ENCODE measurements around the gene FANCD2. TPM values are rescaled to one million over a fixed set of nuclear protein-coding genes. Genes with fewer than 3 reads are reported as not detected.
"Not testable (repeated sequence)": the region's sequence is repeated elsewhere in the genome, so short reads cannot be mapped to it uniquely, and the experiment has no call there.

The FANCD2 gene
- total and polyA plus RNA-seq, 10 donors = 9.3 to 20.2 (median 13.6) TPM

DNA sequence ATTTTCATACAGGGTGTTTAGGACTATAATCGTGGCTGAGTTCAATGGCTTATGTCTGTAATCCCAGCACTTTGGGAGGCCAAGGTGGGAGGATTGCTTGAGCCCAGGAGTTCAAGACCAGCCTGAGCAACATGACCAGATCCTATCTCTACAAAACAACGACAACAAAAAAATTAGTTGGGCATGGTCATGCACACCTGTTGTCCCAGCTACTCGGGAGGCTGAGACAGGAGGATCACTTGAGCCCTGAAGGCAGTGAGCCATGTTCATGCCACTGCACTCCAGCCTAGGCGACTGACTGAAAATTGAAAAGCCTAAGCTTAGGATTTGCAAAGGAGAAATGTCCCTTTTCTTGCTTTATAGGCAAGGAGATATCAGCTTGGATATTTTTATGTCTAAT lies 90.7 kb downstream of the FANCD2 start:
- intact Hi-C loops (cut with DNase I; ENCODE audit: low total_unique reads) = no loop called here
- H3K27ac ChIP-seq = no peak overlapping the region
- H3K4me1 ChIP-seq = peaks cover 18 to 59% (median 44%) of the 10 kb centered on the region in 6 donors
- H3K4me3 ChIP-seq = peak overlapping the region in 7 of 8 donors; percentile 88 to 96 (median 95)
- TF ChIP-seq, protein P1, sequence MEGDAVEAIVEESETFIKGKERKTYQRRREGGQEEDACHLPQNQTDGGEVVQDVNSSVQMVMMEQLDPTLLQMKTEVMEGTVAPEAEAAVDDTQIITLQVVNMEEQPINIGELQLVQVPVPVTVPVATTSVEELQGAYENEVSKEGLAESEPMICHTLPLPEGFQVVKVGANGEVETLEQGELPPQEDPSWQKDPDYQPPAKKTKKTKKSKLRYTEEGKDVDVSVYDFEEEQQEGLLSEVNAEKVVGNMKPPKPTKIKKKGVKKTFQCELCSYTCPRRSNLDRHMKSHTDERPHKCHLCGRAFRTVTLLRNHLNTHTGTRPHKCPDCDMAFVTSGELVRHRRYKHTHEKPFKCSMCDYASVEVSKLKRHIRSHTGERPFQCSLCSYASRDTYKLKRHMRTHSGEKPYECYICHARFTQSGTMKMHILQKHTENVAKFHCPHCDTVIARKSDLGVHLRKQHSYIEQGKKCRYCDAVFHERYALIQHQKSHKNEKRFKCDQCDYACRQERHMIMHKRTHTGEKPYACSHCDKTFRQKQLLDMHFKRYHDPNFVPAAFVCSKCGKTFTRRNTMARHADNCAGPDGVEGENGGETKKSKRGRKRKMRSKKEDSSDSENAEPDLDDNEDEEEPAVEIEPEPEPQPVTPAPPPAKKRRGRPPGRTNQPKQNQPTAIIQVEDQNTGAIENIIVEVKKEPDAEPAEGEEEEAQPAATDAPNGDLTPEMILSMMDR (IDR thresholded peaks at IDR 0.05 in 8 of 11, conservative IDR thresholded peaks at IDR 0.05 in 3 of 11) = no peak
- TF ChIP-seq POLR2A (IDR thresholded peaks at IDR 0.05) (no peak), POLR2AphosphoS5 (IDR thresholded peaks at IDR 0.05) (no peak)
- H3K36me3 ChIP-seq = peaks cover 0 to 39% (median 0%) of the 10 kb centered on the region in 6 donors
- 84 to 95% (median 89%) methylated on average over 4 of the region's 4 CpGs for WGBS, 5 donors
- no peaks in the 10 kb centered on the region for H3K9me3 ChIP-seq
- DNase-seq = no peak
- no peaks in the 10 kb centered on the region for H3K27me3 ChIP-seq (replicated peaks in 1 of 7)

GRCh38 chr3:10119376-10119775 lies 93.1 kb downstream of the FANCD2 start:
- TF ChIP-seq POLR2A (IDR thresholded peaks at IDR 0.05) = no peak
- no peak for TF ChIP-seq POLR2AphosphoS5 (IDR thresholded peaks at IDR 0.05)
- TF ChIP-seq, protein P1 (IDR thresholded peaks at IDR 0.05 in 8 of 11, conservative IDR thresholded peaks at IDR 0.05 in 3 of 11) = no peak
- intact Hi-C loops (cut with DNase I; ENCODE audit: low total_unique reads) = no loop called here
- Histone ChIP-seq H3K36me3 (peaks cover 0 to 60% (median 6%) of the 10 kb centered on the region in 6 donors), H3K4me3 (no peak overlapping the region), H3K27me3 (replicated peaks in 1 of 7) (no peaks in the 10 kb centered on the region), H3K27ac (no peak overlapping the region), H3K4me1 (peaks cover 18 to 80% (median 45%) of the 10 kb centered on the region in 6 donors), H3K9me3 (no peaks in the 10 kb centered on the region)
- 85 to 94% (median 88%) methylated on average over 4 of the region's 4 CpGs for WGBS, 5 donors
- DNase-seq = no peak

DNA sequence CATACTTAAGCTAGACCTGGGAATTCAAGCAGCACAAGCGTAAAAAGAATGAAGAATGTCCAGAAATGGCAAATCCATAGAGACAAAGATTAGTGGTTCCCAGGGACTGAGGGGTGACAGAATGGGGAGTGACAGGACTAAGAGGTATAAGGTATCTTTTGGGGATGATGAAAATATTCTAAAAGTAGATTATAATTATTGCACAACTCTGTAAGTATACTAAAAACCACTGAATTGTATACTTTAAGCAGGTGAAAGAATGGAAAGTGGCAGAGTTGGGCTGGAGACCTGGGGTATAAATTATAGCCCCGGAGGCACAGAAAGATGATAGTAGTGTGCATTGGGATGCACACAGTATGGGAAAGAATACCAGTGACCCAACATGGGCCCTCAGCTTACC lies 94.8 kb downstream of the FANCD2 start:
- Histone ChIP-seq H3K36me3 (peaks cover 0 to 77% (median 18%) of the 10 kb centered on the region in 6 donors), H3K27ac (no peak overlapping the region), H3K4me3 (no peak overlapping the region), H3K27me3 (replicated peaks in 1 of 7) (no peaks in the 10 kb centered on the region), H3K4me1 (peaks cover 18 to 72% (median 35%) of the 10 kb centered on the region in 6 donors), H3K9me3 (no peaks in the 10 kb centered on the region)
- 90 to 98% (median 93%) methylated on average over 2 of the region's 2 CpGs for WGBS, 5 donors
- intact Hi-C loops (cut with DNase I; ENCODE audit: low total_unique reads) = no loop called here
- TF ChIP-seq, protein P1 (IDR thresholded peaks at IDR 0.05 in 8 of 11, conservative IDR thresholded peaks at IDR 0.05 in 3 of 11) = no peak
- TF ChIP-seq POLR2AphosphoS5 (IDR thresholded peaks at IDR 0.05) (no peak), POLR2A (IDR thresholded peaks at IDR 0.05) (no peak)
- no peak for DNase-seq

DNA sequence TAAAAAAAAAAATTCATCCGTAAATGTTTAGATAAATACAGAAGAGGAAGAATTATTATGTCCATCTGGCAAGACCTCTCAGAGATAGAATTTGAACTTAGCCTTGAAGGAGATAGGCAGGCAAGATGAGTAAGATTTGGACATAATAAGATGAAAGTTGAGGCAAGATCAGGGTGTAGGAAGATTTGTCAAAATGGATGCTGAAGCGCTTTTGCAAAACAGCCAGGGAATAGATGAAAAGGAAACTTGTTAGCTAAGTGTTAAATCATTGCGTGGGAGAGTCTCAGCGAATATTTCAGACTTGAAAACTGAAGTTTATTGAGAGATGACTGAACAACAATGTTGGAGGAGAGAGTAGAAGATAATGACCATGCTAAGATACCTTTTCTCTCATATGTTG lies 96.5 kb downstream of the FANCD2 start:
- no peaks in the 10 kb centered on the region for H3K27me3 ChIP-seq (replicated peaks in 1 of 7)
- no peak overlapping the region for H3K27ac ChIP-seq
- TF ChIP-seq POLR2A (IDR thresholded peaks at IDR 0.05) (no peak), POLR2AphosphoS5 (IDR thresholded peaks at IDR 0.05) (no peak)
- TF ChIP-seq, protein P1 (IDR thresholded peaks at IDR 0.05 in 8 of 11, conservative IDR thresholded peaks at IDR 0.05 in 3 of 11) = no peak
- no peaks in the 10 kb centered on the region for H3K9me3 ChIP-seq
- intact Hi-C loops (cut with DNase I; ENCODE audit: low total_unique reads) = no loop called here
- H3K4me3 ChIP-seq = no peak overlapping the region
- H3K4me1 ChIP-seq = peaks cover 5 to 55% (median 19%) of the 10 kb centered on the region in 6 donors
- no peak for DNase-seq
- 80 to 88% (median 85%) methylated on average over 4 of the region's 4 CpGs for WGBS, 5 donors
- H3K36me3 ChIP-seq = peaks cover 0 to 93% (median 35%) of the 10 kb centered on the region in 6 donors

DNA sequence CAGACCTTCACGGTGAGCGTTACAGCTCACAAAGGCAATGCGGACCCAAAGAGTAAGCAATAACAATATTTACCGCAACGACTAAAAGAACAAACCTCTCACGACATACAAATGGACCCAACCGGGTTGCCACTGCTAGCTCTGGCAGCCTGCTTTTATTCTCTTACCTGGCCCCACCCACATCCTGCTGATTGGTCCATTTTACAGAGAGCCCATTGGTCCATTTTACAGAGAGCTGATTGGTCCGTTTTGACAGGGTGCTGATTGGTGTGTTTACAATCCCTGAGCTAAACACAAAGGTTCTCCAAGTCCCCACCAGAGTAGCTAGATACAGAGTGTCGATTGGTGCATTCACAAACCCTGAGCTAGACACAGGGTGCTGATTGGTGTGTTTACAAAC lies 109.6 kb downstream of the FANCD2 start:
- H3K9me3 ChIP-seq; DNase-seq; H3K4me1 ChIP-seq; H3K27me3 ChIP-seq (replicated peaks in 1 of 7); H3K27ac ChIP-seq; H3K36me3 ChIP-seq; intact Hi-C loops (cut with DNase I; ENCODE audit: low total_unique reads); H3K4me3 ChIP-seq: not testable (repeated sequence)
- WGBS, 5 donors = 87 to 93% (median 92%) methylated on average over 8 to 9 of the region's 9 CpGs
